GM19397 (cell line): ENCODE measurements around the gene KMT2B.
A peak's percentile ranks its signal among the peaks of the same experiment; 100 is the strongest.

Source experiments
- ATAC-seq: cut with Tn5 transposase; IDR thresholded peaks from one replicate; pipeline ENCODE4 v1.9.1; 2021; ENCODE audit warnings: mild to moderate bottlenecking, moderate library complexity; ENCODE audit not compliant: unreplicated experiment

The KMT2B gene

GRCh38 chr19:35727053-35727955 lies 9.5 kb downstream of the KMT2B start:
- no peak for ATAC-seq

DNA sequence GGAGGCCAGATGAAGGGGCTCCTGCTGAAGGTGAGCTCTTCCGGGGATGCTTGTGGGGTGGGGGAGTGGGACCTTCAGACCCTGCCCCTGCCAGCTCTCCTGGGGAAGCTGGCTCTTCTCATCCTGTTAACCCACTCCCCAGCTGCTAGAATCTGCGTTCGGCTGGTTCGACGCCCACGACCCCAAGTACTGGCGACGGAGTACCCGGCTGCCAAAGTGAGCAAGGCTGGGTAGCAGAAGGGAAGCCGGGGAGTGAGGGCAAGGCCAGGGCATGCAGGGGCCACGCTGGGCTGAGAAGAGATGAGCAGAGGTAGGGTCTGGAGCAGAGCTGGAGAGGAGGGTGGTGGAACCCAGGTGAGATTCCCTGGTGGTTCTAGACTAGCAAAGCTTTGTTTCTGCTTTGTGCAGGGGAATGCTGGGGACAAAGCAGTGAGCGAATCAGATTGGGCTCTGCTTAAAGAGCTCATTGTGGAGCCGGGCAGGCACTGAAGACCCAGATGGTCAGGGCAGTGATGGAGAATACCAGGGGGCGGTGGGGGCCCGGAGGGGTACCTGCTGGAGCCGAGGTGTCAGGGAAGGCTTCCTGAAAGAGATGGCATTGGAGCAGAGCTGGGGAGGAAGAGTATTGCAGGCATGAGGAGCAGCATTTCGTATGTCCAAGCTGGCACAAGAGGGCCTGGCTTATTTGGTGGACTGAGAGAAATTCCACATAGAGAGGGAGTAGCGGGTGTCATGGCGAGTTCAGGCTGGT lies 10.3 kb downstream of the KMT2B start:
- ATAC-seq: no peak

DNA sequence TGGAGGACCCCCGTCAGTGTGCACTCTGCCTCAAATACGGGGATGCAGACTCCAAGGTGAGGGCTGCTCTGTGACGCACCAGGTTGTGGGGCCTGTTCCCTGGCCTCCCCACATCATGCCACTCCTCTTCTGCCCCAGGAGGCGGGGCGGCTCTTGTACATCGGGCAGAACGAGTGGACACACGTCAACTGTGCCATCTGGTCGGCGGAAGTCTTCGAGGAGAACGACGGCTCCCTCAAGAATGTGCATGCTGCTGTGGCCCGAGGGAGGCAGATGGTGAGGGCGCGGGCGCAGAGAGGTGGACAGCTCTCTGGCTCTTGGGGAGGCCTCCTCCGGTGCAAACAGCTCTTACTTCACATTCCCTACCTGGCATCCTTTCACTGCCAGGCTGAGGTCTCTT lies 11.2 kb downstream of the KMT2B start:
- no peak for ATAC-seq

- no peak for ATAC-seq
Observed at GRCh38 chr19:35729763-35730162, 12.0 kb downstream of the KMT2B start.

DNA sequence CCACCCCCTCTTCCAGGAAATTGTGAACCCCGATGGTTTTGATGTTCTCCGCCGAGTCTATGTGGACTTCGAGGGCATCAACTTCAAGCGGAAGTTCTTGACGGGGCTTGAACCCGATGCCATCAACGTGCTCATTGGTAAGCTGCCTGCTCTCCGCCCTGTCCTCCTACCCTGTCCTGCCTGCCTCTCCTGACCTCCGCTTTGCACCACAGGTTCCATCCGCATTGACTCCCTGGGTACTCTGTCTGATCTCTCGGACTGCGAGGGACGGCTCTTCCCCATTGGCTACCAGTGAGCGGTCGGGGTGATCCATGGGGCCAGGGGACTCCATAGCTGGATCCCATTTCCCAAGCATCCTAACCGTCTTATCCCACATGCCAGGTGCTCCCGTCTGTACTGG lies 12.5 kb downstream of the KMT2B start:
- no peak for ATAC-seq

DNA sequence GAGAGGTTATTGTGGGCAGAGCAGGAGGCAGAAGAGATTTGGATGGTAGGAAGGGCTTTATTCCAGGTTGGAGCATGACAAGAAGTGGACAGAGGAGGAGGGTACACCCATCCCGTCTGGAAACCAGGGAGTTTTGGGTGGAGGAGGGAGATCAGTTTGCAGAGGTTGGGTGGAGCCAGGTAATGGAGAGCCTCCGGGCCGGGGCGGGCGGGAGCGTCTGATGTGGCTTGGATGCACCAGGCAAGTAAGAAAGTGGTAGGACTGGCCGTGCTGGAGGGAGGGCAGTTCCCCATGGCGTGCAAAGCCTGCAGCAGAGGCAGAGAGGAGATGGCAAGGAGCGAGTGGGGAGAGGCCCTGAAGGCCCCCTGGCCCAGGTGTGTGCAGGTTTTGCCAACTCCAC lies 13.6 kb downstream of the KMT2B start:
- no peak for ATAC-seq

- ATAC-seq: no peak
Observed at GRCh38 chr19:35731779-35732405, 14.1 kb downstream of the KMT2B start.

- ATAC-seq: no peak
Observed at GRCh38 chr19:35732540-35733179, 14.9 kb downstream of the KMT2B start.

GRCh38 chr19:35733180-35734125 lies 15.7 kb downstream of the KMT2B start:
- no peak for ATAC-seq

DNA sequence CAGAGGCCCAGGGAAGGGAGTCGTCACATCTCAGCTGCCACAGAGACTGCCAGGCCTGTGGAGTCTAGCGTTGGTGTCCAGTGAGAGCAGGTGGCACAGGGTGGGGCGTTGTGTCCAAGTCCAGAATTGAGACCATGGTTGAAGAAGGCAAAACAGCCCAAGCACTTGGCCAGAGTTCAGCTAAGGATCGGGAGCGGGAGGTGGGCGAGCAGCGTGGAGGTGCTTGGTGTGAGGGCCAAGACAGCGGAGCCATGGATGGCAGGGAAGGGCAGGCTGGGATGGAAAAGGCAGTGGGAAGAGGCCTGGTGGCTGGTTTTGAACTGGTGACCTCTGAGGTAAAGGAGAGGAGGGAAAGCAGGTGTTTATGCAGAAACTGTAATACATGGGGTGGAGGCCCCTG lies 16.5 kb downstream of the KMT2B start:
- no peak for ATAC-seq

- no peak for ATAC-seq
Observed at GRCh38 chr19:35734889-35735288, 17.1 kb downstream of the KMT2B start.

DNA sequence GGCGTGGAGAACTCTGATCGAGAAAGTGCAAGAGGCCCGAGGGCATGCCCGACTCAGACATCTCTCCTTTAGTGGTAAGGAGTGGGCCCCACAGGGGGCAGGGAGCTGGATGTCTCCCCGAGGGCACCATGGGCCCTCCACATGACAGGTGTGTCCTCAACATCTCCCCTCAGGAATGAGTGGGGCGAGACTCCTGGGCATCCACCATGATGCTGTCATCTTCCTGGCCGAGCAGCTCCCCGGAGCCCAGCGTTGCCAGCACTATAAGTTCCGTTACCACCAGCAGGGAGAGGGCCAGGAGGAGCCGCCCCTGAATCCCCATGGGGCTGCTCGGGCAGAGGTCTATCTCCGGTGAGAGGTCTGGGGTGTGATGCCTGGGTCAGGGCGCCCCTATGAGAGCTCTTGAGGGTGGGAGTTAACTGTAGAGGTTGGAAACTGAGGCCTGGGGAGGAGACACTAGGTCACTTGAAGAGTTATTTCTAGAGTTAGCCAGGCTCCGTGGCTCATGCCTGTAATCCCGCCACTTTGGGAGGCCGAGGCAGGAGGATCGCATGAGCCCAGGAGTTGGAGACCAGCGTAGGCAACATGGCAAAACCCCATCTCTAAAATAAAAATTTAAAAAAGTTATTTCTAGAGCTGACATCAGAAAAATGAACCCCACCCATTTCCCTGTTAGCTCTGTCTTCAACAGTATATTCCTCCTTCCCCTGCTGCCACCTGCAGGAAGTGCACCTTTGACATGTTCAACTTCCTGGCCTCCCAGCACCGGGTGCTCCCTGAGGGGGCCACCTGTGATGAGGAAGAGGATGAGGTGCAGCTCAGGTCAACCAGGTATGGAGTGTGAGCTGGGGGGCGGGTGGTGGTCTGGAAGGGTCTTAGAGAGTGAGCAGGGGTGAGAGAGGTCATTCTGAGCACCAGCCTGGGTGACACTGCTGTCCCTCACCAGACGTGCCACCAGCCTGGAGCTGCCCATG lies 19.4 kb downstream of the KMT2B start:
- no peak for ATAC-seq

- ATAC-seq: no peak
Observed at GRCh38 chr19:35738021-35738886, 20.5 kb downstream of the KMT2B start.

DNA sequence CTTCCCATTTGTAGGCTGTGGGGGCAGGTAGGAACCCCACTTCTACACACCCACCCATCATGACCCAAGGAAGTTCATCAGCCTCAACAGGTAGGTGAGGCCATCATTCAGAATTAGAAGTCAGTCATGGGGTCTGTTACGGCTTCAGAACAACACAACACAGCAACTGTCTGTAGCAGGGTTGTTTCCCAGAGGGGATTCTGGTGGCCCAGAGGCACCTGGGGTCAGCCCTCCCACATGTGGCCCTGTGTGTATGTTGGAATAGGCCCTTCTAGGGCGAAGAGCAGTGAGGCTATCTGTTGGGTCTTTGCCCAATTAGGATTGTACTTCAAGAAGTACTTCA lies 21.1 kb downstream of the KMT2B start:
- no peak for ATAC-seq

DNA sequence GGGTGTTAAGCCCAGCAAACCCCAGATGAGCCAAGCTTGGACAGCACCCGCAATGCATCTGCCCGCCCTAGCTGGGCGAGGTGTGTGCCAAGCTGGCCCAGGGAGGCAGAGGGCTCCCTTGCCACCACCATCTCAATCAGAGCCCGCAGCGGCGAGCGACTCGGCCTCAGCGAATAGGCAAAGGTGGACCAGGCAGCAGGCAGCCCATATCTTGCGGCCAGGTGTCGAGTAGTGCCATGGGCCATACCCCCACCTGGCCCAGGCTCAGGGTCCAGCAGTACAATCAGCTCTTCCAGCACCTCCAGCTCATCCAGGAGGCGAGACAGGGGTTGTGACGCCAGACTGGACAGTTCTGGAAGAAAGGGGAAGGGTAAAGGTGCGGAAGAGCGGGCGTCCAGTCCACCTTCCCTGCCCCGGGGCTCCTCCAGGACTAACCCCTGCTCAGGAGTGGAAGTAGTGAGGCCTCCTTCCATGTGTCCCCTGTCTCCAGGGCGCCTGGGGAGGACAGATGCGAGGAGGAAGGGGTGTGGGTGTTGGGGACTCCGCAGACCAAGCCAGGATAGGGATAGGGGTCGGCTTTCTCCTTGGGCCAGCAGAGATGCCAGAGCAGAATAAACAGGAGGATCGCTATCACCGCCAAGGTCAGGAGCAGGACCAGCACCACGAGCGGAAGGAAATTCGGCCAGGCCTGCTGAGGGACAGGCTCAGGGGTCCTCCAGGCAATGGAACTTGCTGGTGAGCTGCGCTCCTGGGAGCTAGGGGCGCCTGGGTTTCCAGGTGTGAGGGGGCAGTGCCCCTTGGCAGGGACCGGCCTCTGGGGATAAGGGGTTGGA lies 21.7 kb downstream of the KMT2B start:
- no peak for ATAC-seq

DNA sequence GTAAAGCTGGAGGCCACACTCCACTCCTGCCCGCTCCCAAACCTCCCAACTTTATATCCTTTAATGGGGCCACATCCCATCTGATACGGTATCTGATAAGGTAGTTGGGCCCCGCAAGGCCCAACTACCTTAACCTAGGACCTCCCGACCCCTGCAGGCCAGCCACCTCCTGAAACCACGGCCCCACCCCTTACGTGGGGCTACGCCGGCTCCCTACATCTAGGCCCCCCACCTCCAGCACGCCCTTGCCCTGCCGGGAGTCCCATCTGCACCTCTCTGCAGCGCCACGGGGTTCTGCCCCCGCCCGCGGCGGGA lies 22.3 kb downstream of the KMT2B start:
- ATAC-seq: peak; percentile 9

DNA sequence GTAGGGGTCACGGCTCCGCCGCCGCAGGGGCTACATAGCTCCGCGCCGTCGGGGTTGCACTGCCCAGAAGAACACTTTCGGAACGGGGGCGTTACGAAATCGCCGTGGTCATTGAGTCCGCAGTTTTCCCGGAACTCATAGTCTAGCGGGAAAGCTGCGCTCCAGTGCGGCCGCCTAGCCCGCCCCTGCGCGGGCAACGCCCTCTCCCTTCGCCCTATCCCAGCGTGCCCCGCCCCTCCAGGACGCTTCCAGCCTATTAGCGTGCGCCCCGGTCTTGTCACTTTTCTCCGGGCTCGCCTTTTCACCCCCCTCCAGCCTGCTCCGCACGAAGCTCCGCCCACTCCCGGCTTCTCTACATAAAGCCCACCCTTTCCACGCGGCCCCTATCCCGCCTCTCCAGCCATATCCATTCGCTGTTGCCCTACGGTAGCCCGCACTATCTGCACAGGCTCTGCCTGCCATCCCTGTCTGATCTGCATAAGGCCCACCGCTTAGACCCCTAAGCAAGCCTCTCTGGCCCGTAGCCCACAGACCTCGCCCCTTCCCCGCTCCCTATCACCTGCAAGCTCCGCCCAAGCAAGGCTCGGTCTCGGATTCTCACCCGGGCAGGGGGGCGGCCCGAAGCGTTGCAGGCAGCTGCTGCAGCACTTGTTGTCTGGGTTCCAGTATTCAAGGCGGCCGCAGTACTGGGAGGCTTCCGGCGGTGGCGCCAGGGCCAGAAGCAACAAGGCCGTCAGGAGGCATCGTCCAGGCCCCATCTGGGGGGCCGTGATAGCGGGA lies 22.8 kb downstream of the KMT2B start:
- peak; percentile 60 for ATAC-seq
